Activated CD4-positive, alpha-beta T cell treated with anti-CD3 and anti-CD28 coated beads, Interleukin-10, Interleukin-2, amounts not matched to agents 100 ng/mL and 50 ng/mL, durations not matched to agents 16 hours and 8 hours (primary cell): ENCODE results near the gene TMPRSS11D.

ENCODE experiments used
- DNase-seq: peaks from one replicate; pipeline ENCODE4 v3.0.0-alpha.2; 2020

The TMPRSS11D gene

DNA sequence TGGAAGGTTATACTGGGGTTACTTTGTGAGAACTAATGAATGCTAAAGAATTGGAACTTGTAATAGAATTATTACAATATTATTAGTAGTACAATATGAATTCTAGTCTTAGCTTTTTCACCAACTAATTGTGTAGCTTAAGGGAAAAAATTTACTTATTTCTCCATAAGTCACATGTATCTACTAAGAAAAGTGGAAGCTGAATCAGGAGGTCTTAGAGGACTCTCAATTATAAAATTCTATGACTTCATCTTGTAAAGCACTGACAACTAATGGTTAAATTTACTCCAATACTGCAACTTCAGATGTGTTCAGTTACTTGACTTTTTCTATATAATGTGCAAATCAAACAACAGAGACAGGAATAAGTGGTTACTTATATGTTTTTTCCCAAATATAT is 899 bp upstream of the TMPRSS11D start:
- no peak for DNase-seq

- DNase-seq = no peak
Observed at GRCh38 chr4:67883458-67883857, 344 bp downstream of the TMPRSS11D start.

DNA sequence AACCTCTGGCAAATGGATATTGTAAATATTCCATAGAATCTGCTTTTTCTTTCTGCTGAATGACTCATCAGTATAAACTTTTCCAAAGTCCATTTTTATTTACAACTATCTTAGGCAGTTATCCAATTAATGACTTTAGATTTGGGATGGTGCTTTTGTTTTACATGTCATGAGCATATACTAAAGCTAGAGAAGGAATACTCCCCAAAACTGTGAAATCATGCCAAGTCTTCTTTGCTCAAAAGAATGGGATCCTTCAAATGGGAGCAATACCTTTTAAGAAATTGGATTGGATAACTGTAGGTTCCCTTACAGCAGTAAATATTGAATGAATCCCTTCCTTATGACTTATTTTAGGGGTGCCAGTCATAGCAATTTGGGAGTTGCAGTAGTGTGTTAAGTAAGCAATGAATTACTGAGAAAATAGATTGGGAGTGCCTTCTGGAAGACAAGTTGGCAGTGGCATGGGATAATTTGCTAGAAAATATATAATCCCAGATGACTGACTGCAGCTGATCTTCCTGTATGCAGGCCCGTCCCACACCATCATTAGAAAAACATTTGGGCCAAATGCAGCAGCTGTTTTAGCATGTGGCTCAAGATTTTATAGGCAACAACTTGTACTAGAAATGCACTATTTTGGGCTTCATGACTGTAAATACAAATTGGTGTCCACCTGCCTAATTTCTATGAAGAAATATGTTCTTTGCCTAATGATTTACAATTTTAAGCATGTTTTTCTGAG is 2.8 kb downstream of the TMPRSS11D start:
- DNase-seq = no peak

- DNase-seq = no peak
Observed at GRCh38 chr4:67879486-67879885, 4.3 kb downstream of the TMPRSS11D start.

GRCh38 chr4:67877086-67877485 is 6.7 kb downstream of the TMPRSS11D start:
- no peak for DNase-seq

DNA sequence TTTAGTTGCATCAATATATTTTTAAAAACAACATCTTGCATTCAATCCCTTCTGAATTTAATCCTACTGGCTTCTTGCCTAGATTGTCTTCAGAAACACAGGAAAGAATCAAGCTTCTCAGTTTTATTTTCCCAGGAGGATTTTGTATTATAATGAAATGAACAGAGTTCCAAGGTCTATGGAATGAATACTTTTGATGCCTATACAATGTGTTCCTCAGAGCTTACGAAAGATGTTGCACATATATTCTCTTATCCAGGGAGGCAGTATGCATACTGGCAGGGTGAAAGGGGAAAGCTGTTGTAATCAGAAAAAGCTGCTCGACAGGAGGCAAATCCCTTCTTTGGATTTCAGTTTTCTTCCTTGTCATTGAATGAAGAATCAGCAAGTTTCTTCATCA is 8.8 kb downstream of the TMPRSS11D start:
- DNase-seq = no peak

DNA sequence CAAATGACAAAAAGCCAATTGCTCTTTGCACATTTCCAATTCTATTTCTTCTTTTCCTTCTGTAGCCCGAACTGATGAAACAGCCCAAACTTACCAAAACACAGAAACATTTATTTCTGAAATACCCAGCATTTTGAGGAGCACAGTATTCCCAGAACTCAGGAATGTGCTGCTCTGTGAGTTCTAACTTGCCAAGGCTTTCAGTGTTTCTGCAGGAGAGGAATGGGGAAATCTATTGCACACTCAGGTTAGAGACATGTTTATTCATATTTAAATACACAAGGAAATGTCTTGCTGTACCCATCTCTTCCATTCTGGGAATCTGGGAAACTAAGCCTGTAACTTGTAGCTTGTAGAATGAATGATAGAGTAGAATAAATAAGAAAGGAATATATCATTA is 10.7 kb downstream of the TMPRSS11D start:
- no peak for DNase-seq

DNA sequence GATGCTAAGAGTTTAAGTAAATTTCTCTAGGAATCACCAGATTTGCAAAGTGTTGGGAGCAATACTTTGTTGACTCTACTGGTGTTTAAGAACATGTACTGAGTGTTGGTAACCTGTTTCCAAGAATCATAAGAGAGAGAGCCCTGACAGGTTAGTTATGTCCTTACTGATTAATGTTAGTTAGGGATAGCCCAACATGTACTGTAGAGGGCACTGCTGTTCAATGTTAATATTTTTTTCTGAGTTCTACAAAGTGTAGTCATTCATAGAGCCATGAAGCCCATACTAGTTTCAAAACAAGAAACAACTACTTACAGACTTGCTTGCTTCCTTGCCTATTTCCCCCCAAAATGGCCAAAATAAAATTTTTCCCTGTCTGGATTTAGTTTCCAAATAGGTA is 11.9 kb downstream of the TMPRSS11D start:
- DNase-seq = peak; percentile 43

DNA sequence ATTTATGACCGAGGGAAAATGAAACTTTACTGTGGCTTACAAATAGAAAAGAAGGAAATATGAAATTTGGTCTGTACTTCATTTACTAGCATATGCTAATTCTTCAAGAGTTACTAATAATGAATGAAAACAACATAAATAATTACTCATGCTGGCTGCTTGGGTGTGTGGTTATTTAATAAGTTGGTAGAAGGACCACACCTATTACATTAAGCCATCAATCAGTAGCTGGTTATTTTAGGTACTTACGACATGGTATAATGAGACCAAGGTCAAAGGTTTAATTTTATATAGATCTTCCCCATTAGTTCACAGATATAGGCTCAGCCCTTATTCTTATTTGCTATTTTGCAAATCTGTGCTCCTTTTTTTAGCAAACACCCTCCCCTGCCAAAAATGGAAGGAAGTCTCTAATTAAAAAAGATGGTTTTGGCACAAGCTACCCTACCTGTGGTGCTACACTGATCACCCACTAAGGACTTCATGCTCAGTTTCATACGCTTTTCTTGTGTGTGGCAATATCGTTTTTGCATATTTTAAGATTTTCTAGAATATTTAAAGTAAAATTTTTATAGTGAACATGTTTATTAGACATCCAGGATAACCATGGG is 14.1 kb downstream of the TMPRSS11D start:
- DNase-seq = no peak

- no peak for DNase-seq
Observed at GRCh38 chr4:67861513-67861912, 22.3 kb downstream of the TMPRSS11D start.

DNA sequence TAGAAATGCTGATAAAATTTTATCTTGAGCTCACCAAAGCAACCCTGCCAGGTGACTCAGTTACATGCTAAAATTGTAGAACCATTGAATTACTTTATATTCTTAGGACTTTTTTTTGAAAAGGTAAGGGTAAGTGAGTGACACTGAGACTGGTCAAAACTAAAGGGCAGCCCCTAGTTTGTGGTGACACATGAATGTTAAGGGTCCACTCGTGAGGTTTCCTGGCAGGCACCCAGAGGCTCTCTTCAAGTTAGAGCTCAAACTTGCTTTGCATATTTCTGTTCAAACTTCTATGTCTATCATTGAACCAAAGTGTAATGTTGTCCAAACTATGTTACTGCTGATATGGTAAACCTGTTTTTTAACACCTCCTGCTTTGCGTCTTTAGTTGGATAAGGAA is 30.5 kb downstream of the TMPRSS11D start:
- no peak for DNase-seq

- DNase-seq = no peak
Observed at GRCh38 chr4:67820903-67821302, 62.9 kb downstream of the TMPRSS11D start.

DNA sequence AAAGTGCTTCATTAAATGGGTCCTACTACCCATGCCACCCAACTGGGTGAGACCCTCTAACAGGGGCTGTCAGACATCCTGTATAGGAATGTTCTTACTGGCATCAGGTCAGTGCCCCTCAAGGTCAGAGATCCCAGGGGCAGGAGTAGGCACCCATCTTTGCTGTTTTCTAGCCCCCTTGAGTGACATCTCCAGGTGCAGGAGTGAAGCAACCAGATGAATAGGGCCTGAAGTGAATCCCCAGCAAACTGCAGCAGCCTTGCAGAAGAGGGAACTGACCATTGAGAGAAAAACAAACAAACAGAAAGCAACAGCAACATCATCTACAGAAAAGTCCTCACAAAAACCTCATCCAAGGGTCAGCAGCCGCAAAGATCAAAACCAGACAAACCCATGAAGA is 73.8 kb downstream of the TMPRSS11D start:
- no peak for DNase-seq

GRCh38 chr4:67809502-67809901 is 74.3 kb downstream of the TMPRSS11D start:
- no peak for DNase-seq

- DNase-seq = no peak
Observed at GRCh38 chr4:67796810-67797209, 87.0 kb downstream of the TMPRSS11D start.

- DNase-seq = no peak
Observed at GRCh38 chr4:67790721-67791120, 93.1 kb downstream of the TMPRSS11D start.

- no peak for DNase-seq
Observed at GRCh38 chr4:67787311-67787710, 96.5 kb downstream of the TMPRSS11D start.

GRCh38 chr4:67785528-67785927 is 98.3 kb downstream of the TMPRSS11D start:
- DNase-seq = peak; percentile 1

- DNase-seq = peak; percentile 44
Observed at GRCh38 chr4:67779631-67780030, 104.2 kb downstream of the TMPRSS11D start.

DNA sequence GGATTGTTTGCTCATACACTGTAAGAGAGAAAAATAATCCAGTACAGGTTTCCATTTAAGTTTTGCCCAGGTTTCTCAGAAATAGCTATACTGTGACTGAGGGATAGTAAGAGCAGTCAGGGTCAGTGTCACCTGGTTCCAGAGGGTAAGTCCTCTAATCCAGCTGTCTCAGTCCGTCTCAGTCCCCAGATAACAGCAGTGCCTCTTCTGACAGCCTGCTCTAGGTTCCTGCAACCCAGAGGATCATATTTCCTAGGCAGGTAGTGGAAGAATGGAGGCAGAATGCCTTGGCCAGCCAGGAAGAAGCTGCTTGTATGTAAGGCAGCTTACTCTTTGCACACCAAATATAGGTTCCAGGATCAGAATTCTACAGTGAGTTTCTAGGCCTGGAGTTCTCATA is 107.1 kb downstream of the TMPRSS11D start:
- no peak for DNase-seq
